ENCODE results near the gene MXI1.

The MXI1 gene

DNA sequence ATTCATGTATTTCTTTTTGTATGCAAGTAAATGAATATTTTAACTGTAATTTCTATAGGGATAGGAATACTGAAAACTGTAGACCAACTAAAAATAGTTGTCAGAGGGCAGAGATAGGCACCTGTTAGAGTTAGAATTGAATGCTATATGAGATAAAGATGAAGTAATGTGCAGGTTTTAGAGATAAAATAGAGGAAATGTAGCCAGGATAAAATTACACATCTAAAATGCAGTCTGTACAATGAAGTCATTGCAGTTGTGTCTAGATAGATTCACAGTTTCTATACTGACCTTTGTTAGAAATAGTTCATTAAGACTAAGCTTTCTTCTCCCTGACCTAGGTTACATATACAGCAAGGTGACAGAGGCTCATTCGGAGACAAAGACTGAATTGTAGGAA lies 51.1 kb downstream of the MXI1 start:
- Histone ChIP-seq H3K36me3 (ENCODE audit: insufficient read depth, insufficient read length, low read length) (no peaks in the 10 kb centered on the region), H3K4me3 (ENCODE audit: insufficient read length, low read depth) (no peak overlapping the region), H3K4me1 (ENCODE audit: insufficient read depth, insufficient read length) (no peaks in the 10 kb centered on the region), H3K9me3 (ENCODE audit: insufficient read depth, low read length) (peaks cover 8% of the 10 kb centered on the region), H3K9ac (ENCODE audit: insufficient read length, low read depth) (no peak overlapping the region), H3K27me3 (ENCODE audit: insufficient read depth, insufficient read length) (no peaks in the 10 kb centered on the region)
- TF ChIP-seq SUZ12 (IDR thresholded peaks at IDR 0.05; ENCODE audit: extremely low read depth, insufficient read depth, insufficient read length) (no peak), ZNF274 (IDR thresholded peaks at IDR 0.05; ENCODE audit: low read depth, low read length) (no peak), YY1 (IDR thresholded peaks at IDR 0.05; ENCODE audit: insufficient read depth, insufficient read length) (no peak)
- no peak for DNase-seq (ENCODE audit: low read depth, low spot score)

- no peak overlapping the region for H3K4me3 ChIP-seq (ENCODE audit: insufficient read length, low read depth)
- peaks cover 8% of the 10 kb centered on the region for H3K9me3 ChIP-seq (ENCODE audit: insufficient read depth, low read length)
- H3K4me1 ChIP-seq (ENCODE audit: insufficient read depth, insufficient read length), result no peaks in the 10 kb centered on the region
- no peaks in the 10 kb centered on the region for H3K27me3 ChIP-seq (ENCODE audit: insufficient read depth, insufficient read length)
- no peak for DNase-seq (ENCODE audit: low read depth, low spot score)
- H3K36me3 ChIP-seq (ENCODE audit: insufficient read depth, insufficient read length, low read length), result no peaks in the 10 kb centered on the region
- H3K9ac ChIP-seq (ENCODE audit: insufficient read length, low read depth), result no peak overlapping the region
- no peak for TF ChIP-seq SUZ12 (IDR thresholded peaks at IDR 0.05; ENCODE audit: extremely low read depth, insufficient read depth, insufficient read length)
- no peak for TF ChIP-seq ZNF274 (IDR thresholded peaks at IDR 0.05; ENCODE audit: low read depth, low read length)
- no peak for TF ChIP-seq YY1 (IDR thresholded peaks at IDR 0.05; ENCODE audit: insufficient read depth, insufficient read length)
These were observed 51.9 kb downstream of the MXI1 start for GRCh38 chr10:110259317-110259716.

- TF ChIP-seq SUZ12 (IDR thresholded peaks at IDR 0.05; ENCODE audit: extremely low read depth, insufficient read depth, insufficient read length), result no peak
- no peak for TF ChIP-seq YY1 (IDR thresholded peaks at IDR 0.05; ENCODE audit: insufficient read depth, insufficient read length)
- TF ChIP-seq ZNF274 (IDR thresholded peaks at IDR 0.05; ENCODE audit: low read depth, low read length), result no peak
- H3K9me3 ChIP-seq (ENCODE audit: insufficient read depth, low read length), result peaks cover 2% of the 10 kb centered on the region
These were observed 53.5 kb downstream of the MXI1 start for GRCh38 chr10:110260746-110261477.

DNA sequence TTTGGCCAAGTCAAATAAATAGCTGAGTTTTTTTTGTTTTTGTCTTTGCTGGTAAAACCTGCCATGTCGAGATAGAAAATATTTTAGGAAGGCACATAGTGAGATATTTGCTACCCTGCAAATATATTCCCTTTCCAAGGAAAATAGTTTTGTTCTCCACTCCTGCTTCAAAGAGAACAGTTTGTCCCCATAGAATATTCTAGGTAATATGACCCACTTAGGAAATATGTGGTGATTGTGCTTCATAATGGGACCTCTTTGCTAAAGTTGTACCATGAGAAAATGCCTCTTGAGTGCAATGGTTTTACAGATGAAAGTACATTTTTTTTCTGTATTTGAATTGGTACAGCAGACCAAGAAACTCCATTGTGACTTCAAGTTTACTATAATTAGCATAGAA lies 55.8 kb downstream of the MXI1 start:
- Histone ChIP-seq H3K9me3 (ENCODE audit: insufficient read depth, low read length) (no peaks in the 10 kb centered on the region), H3K4me3 (ENCODE audit: insufficient read length, low read depth) (no peak overlapping the region), H3K27me3 (ENCODE audit: insufficient read depth, insufficient read length) (no peaks in the 10 kb centered on the region), H3K9ac (ENCODE audit: insufficient read length, low read depth) (no peak overlapping the region), H3K4me1 (ENCODE audit: insufficient read depth, insufficient read length) (no peaks in the 10 kb centered on the region), H3K36me3 (ENCODE audit: insufficient read depth, insufficient read length, low read length) (no peaks in the 10 kb centered on the region)
- DNase-seq (ENCODE audit: low read depth, low spot score), result no peak
- TF ChIP-seq YY1 (IDR thresholded peaks at IDR 0.05; ENCODE audit: insufficient read depth, insufficient read length), result no peak
- no peak for TF ChIP-seq ZNF274 (IDR thresholded peaks at IDR 0.05; ENCODE audit: low read depth, low read length)
- no peak for TF ChIP-seq SUZ12 (IDR thresholded peaks at IDR 0.05; ENCODE audit: extremely low read depth, insufficient read depth, insufficient read length)

More at GRCh38 chr10:110260746-110261477, 53.5 kb downstream of the MXI1 start:
- Histone ChIP-seq H3K27me3 (ENCODE audit: insufficient read depth, insufficient read length) (no peaks in the 10 kb centered on the region), H3K9ac (ENCODE audit: insufficient read length, low read depth) (no peak overlapping the region), H3K4me3 (ENCODE audit: insufficient read length, low read depth) (no peak overlapping the region), H3K4me1 (ENCODE audit: insufficient read depth, insufficient read length) (no peaks in the 10 kb centered on the region), H3K36me3 (ENCODE audit: insufficient read depth, insufficient read length, low read length) (no peaks in the 10 kb centered on the region)
- no peak for DNase-seq (ENCODE audit: low read depth, low spot score)

GRCh38 chr10:110265573-110266193 lies 58.3 kb downstream of the MXI1 start:
- H3K4me3 ChIP-seq (ENCODE audit: insufficient read length, low read depth), result no peak overlapping the region
- no peak for TF ChIP-seq YY1 (IDR thresholded peaks at IDR 0.05; ENCODE audit: insufficient read depth, insufficient read length)
- TF ChIP-seq SUZ12 (IDR thresholded peaks at IDR 0.05; ENCODE audit: extremely low read depth, insufficient read depth, insufficient read length), result no peak
- TF ChIP-seq ZNF274 (IDR thresholded peaks at IDR 0.05; ENCODE audit: low read depth, low read length), result no peak
- no peaks in the 10 kb centered on the region for H3K4me1 ChIP-seq (ENCODE audit: insufficient read depth, insufficient read length)
- H3K27me3 ChIP-seq (ENCODE audit: insufficient read depth, insufficient read length), result no peaks in the 10 kb centered on the region
- H3K36me3 ChIP-seq (ENCODE audit: insufficient read depth, insufficient read length, low read length), result no peaks in the 10 kb centered on the region
- H3K9me3 ChIP-seq (ENCODE audit: insufficient read depth, low read length), result no peaks in the 10 kb centered on the region
- no peak for DNase-seq (ENCODE audit: low read depth, low spot score)
- H3K9ac ChIP-seq (ENCODE audit: insufficient read length, low read depth), result no peak overlapping the region

- Histone ChIP-seq H3K9me3 (ENCODE audit: insufficient read depth, low read length) (no peaks in the 10 kb centered on the region), H3K36me3 (ENCODE audit: insufficient read depth, insufficient read length, low read length) (no peaks in the 10 kb centered on the region), H3K9ac (ENCODE audit: insufficient read length, low read depth) (no peak overlapping the region), H3K4me1 (ENCODE audit: insufficient read depth, insufficient read length) (no peaks in the 10 kb centered on the region), H3K4me3 (ENCODE audit: insufficient read length, low read depth) (no peak overlapping the region), H3K27me3 (ENCODE audit: insufficient read depth, insufficient read length) (no peaks in the 10 kb centered on the region)
- TF ChIP-seq ZNF274 (IDR thresholded peaks at IDR 0.05; ENCODE audit: low read depth, low read length) (no peak), SUZ12 (IDR thresholded peaks at IDR 0.05; ENCODE audit: extremely low read depth, insufficient read depth, insufficient read length) (no peak), YY1 (IDR thresholded peaks at IDR 0.05; ENCODE audit: insufficient read depth, insufficient read length) (no peak)
- DNase-seq (ENCODE audit: low read depth, low spot score), result no peak
These were observed 59.9 kb downstream of the MXI1 start for GRCh38 chr10:110267276-110267675.

DNA sequence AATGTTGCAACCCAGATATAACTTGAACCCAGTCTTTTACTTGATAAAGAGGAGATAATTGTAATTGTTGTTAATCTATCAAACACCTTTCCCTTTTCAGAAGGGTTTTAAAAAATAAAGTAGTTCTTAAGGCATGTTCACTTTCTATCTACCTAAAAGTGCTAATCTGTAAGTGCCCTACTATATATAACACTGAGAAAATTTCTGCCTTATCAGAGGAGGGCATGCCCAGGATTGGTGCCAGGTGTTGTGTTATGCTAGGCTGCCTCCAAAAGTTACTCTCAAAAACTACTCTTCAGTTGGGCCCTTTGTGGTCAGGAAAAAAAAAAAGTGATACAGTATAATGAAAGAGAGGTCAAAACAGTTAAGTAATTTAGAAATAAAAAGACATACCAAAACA lies 61.0 kb downstream of the MXI1 start:
- TF ChIP-seq YY1 (IDR thresholded peaks at IDR 0.05; ENCODE audit: insufficient read depth, insufficient read length) (no peak), SUZ12 (IDR thresholded peaks at IDR 0.05; ENCODE audit: extremely low read depth, insufficient read depth, insufficient read length) (no peak), ZNF274 (IDR thresholded peaks at IDR 0.05; ENCODE audit: low read depth, low read length) (no peak)
- Histone ChIP-seq H3K27me3 (ENCODE audit: insufficient read depth, insufficient read length) (no peaks in the 10 kb centered on the region), H3K4me3 (ENCODE audit: insufficient read length, low read depth) (no peak overlapping the region), H3K9me3 (ENCODE audit: insufficient read depth, low read length) (no peaks in the 10 kb centered on the region), H3K36me3 (ENCODE audit: insufficient read depth, insufficient read length, low read length) (no peaks in the 10 kb centered on the region), H3K4me1 (ENCODE audit: insufficient read depth, insufficient read length) (no peaks in the 10 kb centered on the region), H3K9ac (ENCODE audit: insufficient read length, low read depth) (no peak overlapping the region)
- DNase-seq (ENCODE audit: low read depth, low spot score), result no peak

All from NT2/D1 (cell line).